Fibroblast of villous mesenchyme (primary cell): ENCODE measurements around the gene HLA-DRB1. TPM values are rescaled to one million over a fixed set of nuclear protein-coding genes. Genes with fewer than 3 reads are reported as not detected.
"Not testable (repeated sequence)": the region's sequence is repeated elsewhere in the genome, so short reads cannot be mapped to it uniquely, and the experiment has no call there.

Source experiments
- DNase-seq: peaks from one replicate; pipeline ENCODE4 v3.0.0-alpha.2; 2010; ENCODE audit warnings: low read depth
- H3K4me3 ChIP-seq: 2 replicates; pipeline ENCODE4 v1.5.1; 2011; ENCODE audit warnings: low read depth, mild to moderate bottlenecking, low read length
- CTCF ChIP-seq: IDR thresholded peaks from 2 replicates; pipeline ENCODE4 v1.5.1; 2012; ENCODE audit warnings: low read depth, mild to moderate bottlenecking, low read length; ENCODE audit not compliant: insufficient read depth
- small RNA-seq: library from RNA; depleted of rRNA; stranded (forward); fragments of <200 nt; gene quantifications from one replicate; pipeline ENCODE3, GENCODE V24; 2012
- total RNA-seq: library from RNA; depleted of rRNA; stranded (reverse); fragments of >200 nt; gene quantifications from 2 replicates; pipeline ENCODE4 v1.2.3, GENCODE V29; 2012

The HLA-DRB1 gene
- total RNA-seq, 1 donor = not detected

- TF ChIP-seq CTCF = no peak
- no peak overlapping the region for H3K4me3 ChIP-seq
- no peak for DNase-seq
Measured at GRCh38 chr6:32539839-32540238, 49.8 kb downstream of the HLA-DRB1 start.

GRCh38 chr6:32530431-32530793 is 59.2 kb downstream of the HLA-DRB1 start:
- not testable (repeated sequence) for DNase-seq, H3K4me3 ChIP-seq

GRCh38 chr6:32529697-32530430 is 59.8 kb downstream of the HLA-DRB1 start, which contains the start of gene HLA-DRB5:
TSS of gene HLA-DRB5 (minus strand) at chr6:32530287. CDS start at chr6:32530224, 63 bp downstream.
- TF ChIP-seq CTCF = no peak
- no peak for DNase-seq
- H3K4me3 ChIP-seq = no peak within 1 kb of the TSS

Small RNA genes within 50 kb of the gene (small RNA-seq; reads per million reads assigned to genes)
- not detected for gene RNU1-61P

Other genes with a start within 250 kb of the HLA-DRB1 start
- under 0.01 TPM in 1 of 2 replicates, not detected in the other for gene TSBP1, start 217.9 kb downstream of the HLA-DRB1 start, total RNA-seq
- gene BTNL2, start 182.7 kb downstream of the HLA-DRB1 start, total RNA-seq = not detected in 2 replicates
- gene HLA-DRA, start 150.0 kb downstream of the HLA-DRB1 start, total RNA-seq = not detected in 2 replicates
- not detected in 2 replicates for gene HLA-DRB5, start 59.6 kb downstream of the HLA-DRB1 start, total RNA-seq
- not detected in 2 replicates for gene HLA-DQA1, start 47.6 kb upstream of the HLA-DRB1 start, total RNA-seq
- gene HLA-DQB1, start 76.8 kb upstream of the HLA-DRB1 start, total RNA-seq = not detected in 2 replicates
- not detected in 2 replicates for gene HLA-DQA2, start 151.5 kb upstream of the HLA-DRB1 start, total RNA-seq
- not detected in 2 replicates for gene HLA-DQB2, start 173.7 kb upstream of the HLA-DRB1 start, total RNA-seq
- 0.32 and 0.43 TPM in 2 replicates for gene HLA-DOB, start 227.2 kb upstream of the HLA-DRB1 start, total RNA-seq
- gene TAP2, start 248.9 kb upstream of the HLA-DRB1 start, total RNA-seq = 20.6 and 33.7 TPM in 2 replicates